Measurements from ENCODE around the gene FCHSD1. TPM values are rescaled to one million over a fixed set of nuclear protein-coding genes. Genes with fewer than 3 reads are reported as not detected.

The FCHSD1 gene
- total and polyA plus RNA-seq, 2 of the 4 experiments (the other 2 are of a cell fraction), result 33.2 to 62.1 TPM

DNA sequence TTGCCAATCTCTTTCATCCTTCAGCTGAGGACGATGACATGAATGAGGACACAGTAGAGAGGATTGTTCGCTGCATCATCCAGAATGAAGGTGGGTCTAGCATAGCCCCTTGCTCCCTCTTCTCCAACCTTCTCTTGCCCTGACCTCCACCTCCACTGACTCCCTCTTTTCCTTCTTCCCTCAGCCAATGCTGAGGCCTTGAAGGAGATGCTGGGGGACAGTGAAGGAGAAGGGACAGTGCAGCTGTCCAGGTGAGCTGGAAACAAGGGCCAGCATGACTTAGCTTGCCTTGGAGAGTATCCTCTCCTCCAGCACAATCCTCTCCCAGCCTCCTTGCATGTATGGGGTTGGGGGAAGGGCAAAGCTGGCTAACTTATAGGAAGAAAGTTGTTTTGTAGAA, 12.4 kb downstream of the FCHSD1 start:
- H3K14ac ChIP-seq (replicated peaks; ENCODE audit: low read depth, low read length), result no peak overlapping the region
- H3K56ac ChIP-seq (ENCODE audit: extremely low read depth, insufficient read depth, low read length), result no peak overlapping the region
- no peaks in the 10 kb centered on the region for H3K27me3 ChIP-seq (ENCODE audit: control insufficient read depth, insufficient read depth, low read length)
- no peak overlapping the region for H3K18ac ChIP-seq (ENCODE audit: low read depth, low read length)
- no peak overlapping the region for H3K4me2 ChIP-seq (ENCODE audit: low read depth, low read length)
- ATAC-seq (ENCODE audit: low read depth), result no peak
- peaks cover 28% of the 10 kb centered on the region for H3K9me1 ChIP-seq (ENCODE audit: insufficient read depth, low read length)
- no peak overlapping the region for H2BK20ac ChIP-seq (ENCODE audit: low read depth, low read length)
- no peak overlapping the region for H2AK5ac ChIP-seq (ENCODE audit: low read depth, low read length)
- TF ChIP-seq MAFK (IDR thresholded peaks at IDR 0.05; ENCODE audit: low read depth, low read length) (no peak), NFE2L2 (IDR thresholded peaks at IDR 0.05; ENCODE audit: low read depth, low read length) (no peak), BHLHE40 (IDR thresholded peaks at IDR 0.05; ENCODE audit: low read depth, low read length) (no peak), POLR2A (IDR thresholded peaks at IDR 0.05; ENCODE audit: low read depth, low read length) (no peak), SMC3 (IDR thresholded peaks at IDR 0.05; ENCODE audit: low read depth, low read length) (no peak), CHD1 (IDR thresholded peaks at IDR 0.05; ENCODE audit: low read depth, low read length) (no peak)
- intact Hi-C loops (cut with micrococcal nuclease) (no loop called here), dilution Hi-C loops (cut with HindIII; ENCODE audit: low sequenced_read_pairs, unreplicated experiment) (no loop called here), in situ Hi-C loops (cut with MboI; ENCODE audit: low sequenced_read_pairs) (no loop called here)
- no peak overlapping the region for H4K91ac ChIP-seq (ENCODE audit: insufficient read depth, low read depth, low read length)
- H2BK15ac ChIP-seq (ENCODE audit: low read depth, low read length), result no peak overlapping the region
- no peak overlapping the region for H3K4ac ChIP-seq (ENCODE audit: low read depth, low read length)
- H2AFZ ChIP-seq (replicated peaks; ENCODE audit: low read length, poor library complexity), result no peak overlapping the region
- peaks cover 12% of the 10 kb centered on the region for H3K4me1 ChIP-seq (ENCODE audit: control insufficient read depth, insufficient read depth, low read length)
- BruUV-seq (replicated peaks), result no TSS peak
- H3K4me3 ChIP-seq (ENCODE audit: insufficient read depth, low read depth, low read length), result no peak overlapping the region
- H2BK5ac ChIP-seq (ENCODE audit: low read depth, low read length, poor library complexity, severe bottlenecking), result no peak overlapping the region
- no peak overlapping the region for H3K23ac ChIP-seq (ENCODE audit: low read depth, low read length)
- peaks cover 18 to 43% of the 10 kb centered on the region in 2 experiments for H3K79me1 ChIP-seq (ENCODE audit: low read depth in 1 of 2, low read length in 2 of 2)
- H2AK9ac ChIP-seq (replicated peaks; ENCODE audit: low read depth, low read length, poor library complexity), result peak overlapping the region; percentile 74
- peaks cover 13% of the 10 kb centered on the region for H3K36me3 ChIP-seq (ENCODE audit: control insufficient read depth, insufficient read depth, low read length)
- no peak overlapping the region for H4K5ac ChIP-seq (ENCODE audit: low read depth, low read length)
- ChIA-PET POLR2A (ENCODE audit: unreplicated experiment) (no interaction called here), CTCF (no interaction called here)
- WGBS, 2 experiments (ENCODE audit: extremely low coverage in 2 of 2, insufficient read length in 1 of 2), result no CpG with 5 or more reads among the region's 2 CpGs
- no peak overlapping the region for H2BK120ac ChIP-seq (ENCODE audit: low read depth, low read length)
- H4K20me1 ChIP-seq (ENCODE audit: insufficient read depth, low read length), result peaks cover 27% of the 10 kb centered on the region
- no peak for DNase-seq
- H4K8ac ChIP-seq (ENCODE audit: low read depth in 2 of 2, low read length in 2 of 2), result no peak overlapping the region
- H3K27ac ChIP-seq (ENCODE audit: insufficient read depth, low read length), result no peak overlapping the region
- H3K9ac ChIP-seq (ENCODE audit: low read depth, low read length), result no peak overlapping the region
- no peaks in the 10 kb centered on the region for H3K9me3 ChIP-seq (ENCODE audit: control insufficient read depth, insufficient read depth, low read length)

All from IMR-90 (cell line).